H7 (cell line): ENCODE data around the gene REXO1. TPM values are rescaled to one million over a fixed set of nuclear protein-coding genes. Genes with fewer than 3 reads are reported as not detected.

ENCODE experiments used
- DNase-seq: peaks from one replicate; pipeline ENCODE4 v3.0.0; 2012
- H3K27me3 ChIP-seq: 2 replicates; pipeline ENCODE4 v1.6.0; 2011; ENCODE audit warnings: mild to moderate bottlenecking, low read length; ENCODE audit not compliant: control insufficient read depth, insufficient read depth
- H3K36me3 ChIP-seq: replicated peaks from 2 replicates; pipeline ENCODE4 v1.5.1; 2011; ENCODE audit warnings: low read length; ENCODE audit not compliant: control insufficient read depth, insufficient read depth
- H3K4me3 ChIP-seq: 2 replicates; pipeline ENCODE4 v1.5.1; 2011; ENCODE audit warnings: low read depth, mild to moderate bottlenecking, control low read depth, low read length, moderate library complexity; ENCODE audit not compliant: insufficient read depth
- total RNA-seq: library from RNA; depleted of rRNA; stranded (reverse); fragments of >200 nt; shearing (Covaris generic); gene quantifications from 2 replicates; pipeline ENCODE4 v1.2.3, GENCODE V29; 2014

The REXO1 gene
- total RNA-seq, 1 experiment from 2014 or later: 19.8 TPM

GRCh38 chr19:1813192-1814182, 34.8 kb downstream of the REXO1 start:
- no peak for DNase-seq
- H3K36me3 ChIP-seq: peaks cover 5% of the 10 kb centered on the region
- no peaks in the 10 kb centered on the region; the same call in 1 of the 2 replicates for H3K27me3 ChIP-seq
- peak overlapping the region; percentile 54 for H3K4me3 ChIP-seq

- Histone ChIP-seq H3K27me3 (no peaks in the 10 kb centered on the region; the same call in 1 of the 2 replicates), H3K4me3 (peak overlapping the region; percentile 54), H3K36me3 (peaks cover 4% of the 10 kb centered on the region)
- DNase-seq: peak; percentile 99
Observed at GRCh38 chr19:1812426-1813191, 35.7 kb downstream of the REXO1 start.

DNA sequence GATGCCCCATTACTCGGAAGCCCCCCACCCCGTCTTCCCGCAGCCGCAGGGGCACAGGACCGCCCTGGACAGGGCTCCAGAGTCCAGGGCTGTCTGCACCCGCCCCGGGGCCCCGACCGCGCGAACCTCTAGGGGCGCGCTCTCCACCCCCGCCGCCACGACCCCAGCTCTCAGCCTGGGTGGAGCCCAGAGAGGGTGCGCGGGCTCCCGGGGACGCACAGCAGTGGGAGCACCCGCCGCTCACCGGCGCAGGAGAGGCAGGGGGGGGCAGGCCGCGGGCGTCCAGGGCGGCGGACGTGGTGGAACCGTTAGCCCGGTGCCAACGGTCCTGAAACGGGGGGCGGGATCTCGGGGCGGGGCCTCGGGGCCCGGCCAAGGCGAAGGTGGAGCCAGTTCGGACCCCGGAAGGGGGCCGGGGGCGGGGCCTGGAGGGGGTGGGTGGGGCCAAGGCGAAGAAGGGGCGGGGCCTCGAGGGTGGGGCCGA, 36.3 kb downstream of the REXO1 start, which contains the start of gene ATP8B3:
Gene ATP8B3, minus strand, starts transcription at position 335 of the 484 bp plus-strand sequence. CDS start 540 bp downstream, outside the sequence.
- Histone ChIP-seq H3K27me3 (no peaks in the 10 kb centered on the region; the same call in 1 of the 2 replicates), H3K36me3 (peaks cover 2% of the 10 kb centered on the region), H3K4me3 (peak within 1 kb of the TSS; percentile 54)
- peak; percentile 100 for DNase-seq

DNA sequence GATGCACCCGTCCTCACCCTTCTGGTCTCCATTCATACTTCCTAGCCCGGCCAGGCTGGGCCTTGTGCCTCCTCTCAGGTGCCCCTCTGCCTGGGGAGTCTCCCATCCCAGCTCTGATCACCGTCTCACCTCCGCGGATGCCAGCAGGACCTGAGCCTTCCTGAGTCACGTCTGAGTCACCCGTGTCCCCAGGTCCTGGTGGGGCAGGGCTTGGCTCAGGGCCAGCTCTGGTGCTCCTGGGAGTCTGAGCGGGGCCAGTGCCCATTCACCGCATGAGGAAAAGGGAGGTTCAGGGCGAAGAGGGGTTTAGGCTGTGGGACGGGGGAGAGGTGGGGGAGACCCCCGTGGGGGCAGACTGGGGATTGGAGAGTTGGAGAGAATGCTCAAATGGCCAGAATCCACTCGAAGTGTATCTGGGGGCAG, 36.8 kb downstream of the REXO1 start:
- no peaks in the 10 kb centered on the region; the same call in 1 of the 2 replicates for H3K27me3 ChIP-seq
- no peaks in the 10 kb centered on the region for H3K36me3 ChIP-seq
- no peak for DNase-seq
- H3K4me3 ChIP-seq: peak overlapping the region; percentile 49

DNA sequence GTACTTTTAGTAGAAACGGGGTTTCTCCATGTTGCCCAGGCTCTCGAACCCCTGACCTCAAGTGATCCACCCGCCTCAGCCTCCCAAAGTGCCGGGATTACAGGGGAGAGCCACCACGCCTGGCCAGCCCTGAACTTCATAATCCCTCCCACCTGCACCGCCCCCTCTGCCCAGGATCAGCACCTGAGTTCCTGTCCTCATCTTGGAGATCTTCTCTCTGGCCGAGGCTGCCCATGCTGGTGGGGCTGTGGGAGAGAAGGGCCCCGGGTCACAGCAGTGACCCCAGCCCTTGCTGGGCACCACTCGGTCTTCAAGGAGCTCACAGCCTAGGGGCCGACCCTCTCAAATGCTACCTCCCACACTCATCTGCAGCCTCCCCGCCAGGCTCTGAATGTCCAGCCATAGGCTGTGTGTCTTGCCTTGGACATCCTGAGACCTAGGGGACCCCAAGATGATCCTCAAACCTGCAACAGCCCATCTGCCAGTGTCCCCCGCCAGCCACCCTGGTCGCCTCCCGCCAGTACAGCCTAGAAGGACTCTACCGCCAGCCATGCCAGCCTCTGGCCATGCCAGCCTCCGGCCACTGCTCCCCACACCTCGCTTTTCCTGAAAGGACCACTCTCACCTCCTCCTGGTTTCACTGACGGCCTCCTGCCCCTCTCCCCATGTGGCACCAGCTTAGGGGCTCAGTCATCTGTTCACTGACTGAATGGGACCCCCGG, 37.7 kb downstream of the REXO1 start:
- no peak overlapping the region for H3K4me3 ChIP-seq
- no peaks in the 10 kb centered on the region; the same call in 1 of the 2 replicates for H3K27me3 ChIP-seq
- no peaks in the 10 kb centered on the region for H3K36me3 ChIP-seq
- no peak for DNase-seq

GRCh38 chr19:1809678-1810077, 38.6 kb downstream of the REXO1 start:
- DNase-seq: peak; percentile 82

DNA sequence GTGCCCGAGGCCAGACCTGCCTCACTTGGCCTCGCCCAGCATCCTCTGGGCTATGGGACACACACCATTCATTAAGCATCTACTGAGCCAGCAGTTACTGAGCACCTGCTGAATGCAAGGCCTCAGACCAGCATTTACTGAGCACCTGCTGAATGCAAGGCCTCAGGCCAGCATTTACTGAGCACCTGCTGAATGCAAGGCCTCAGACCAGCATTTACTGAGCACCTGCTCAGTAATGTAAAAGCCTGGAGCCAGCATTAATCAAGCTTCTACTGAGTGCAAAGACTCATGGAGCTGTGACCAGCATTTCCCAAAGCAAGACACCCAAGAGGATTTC, 39.9 kb downstream of the REXO1 start:
- no peak for DNase-seq
- no peaks in the 10 kb centered on the region; the same call in 1 of the 2 replicates for H3K27me3 ChIP-seq
- H3K4me3 ChIP-seq: no peak overlapping the region
- no peaks in the 10 kb centered on the region for H3K36me3 ChIP-seq

More at GRCh38 chr19:1809678-1810077, 38.6 kb downstream of the REXO1 start:
- Histone ChIP-seq H3K36me3 (no peaks in the 10 kb centered on the region), H3K4me3 (no peak overlapping the region), H3K27me3 (no peaks in the 10 kb centered on the region; the same call in 1 of the 2 replicates)

- no peaks in the 10 kb centered on the region for H3K36me3 ChIP-seq
- no peaks in the 10 kb centered on the region; the same call in 1 of the 2 replicates for H3K27me3 ChIP-seq
- no peak overlapping the region for H3K4me3 ChIP-seq
- DNase-seq: peak; percentile 73
Observed at GRCh38 chr19:1807695-1808394, 40.4 kb downstream of the REXO1 start.

DNA sequence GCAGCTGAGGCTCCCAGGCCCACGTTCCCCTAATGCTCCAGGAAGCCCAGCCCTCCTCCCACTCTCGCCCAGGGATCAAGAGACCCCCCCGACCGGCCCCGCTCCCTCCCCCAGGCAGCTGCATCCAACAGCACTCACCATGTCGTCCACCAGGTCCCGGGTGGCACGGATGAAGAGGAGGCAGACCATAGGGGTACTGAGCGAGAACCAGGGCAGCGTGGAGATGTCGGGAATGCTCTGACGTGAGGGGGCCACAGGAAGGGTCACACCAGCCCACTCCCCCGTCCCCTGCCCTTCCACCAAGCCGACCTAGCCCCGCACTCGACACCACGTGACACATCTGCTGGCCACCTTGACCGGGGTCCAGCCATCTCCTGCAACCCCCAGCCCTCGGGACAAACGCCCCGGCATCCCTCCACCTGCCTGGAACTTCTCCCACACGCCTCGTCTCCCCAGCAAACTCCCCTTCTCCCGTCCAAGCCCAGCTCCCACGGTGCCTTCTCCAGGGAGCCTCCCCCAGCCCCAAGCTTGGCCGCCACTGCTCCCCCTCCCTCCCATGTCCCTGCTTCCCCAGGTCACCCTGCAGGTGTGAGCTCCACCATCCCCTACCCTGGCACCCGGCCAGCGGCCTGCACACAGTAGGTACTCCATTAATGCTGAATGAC, 41.1 kb downstream of the REXO1 start:
- H3K4me3 ChIP-seq: no peak overlapping the region
- no peaks in the 10 kb centered on the region; the same call in 1 of the 2 replicates for H3K27me3 ChIP-seq
- DNase-seq: no peak
- no peaks in the 10 kb centered on the region for H3K36me3 ChIP-seq

DNA sequence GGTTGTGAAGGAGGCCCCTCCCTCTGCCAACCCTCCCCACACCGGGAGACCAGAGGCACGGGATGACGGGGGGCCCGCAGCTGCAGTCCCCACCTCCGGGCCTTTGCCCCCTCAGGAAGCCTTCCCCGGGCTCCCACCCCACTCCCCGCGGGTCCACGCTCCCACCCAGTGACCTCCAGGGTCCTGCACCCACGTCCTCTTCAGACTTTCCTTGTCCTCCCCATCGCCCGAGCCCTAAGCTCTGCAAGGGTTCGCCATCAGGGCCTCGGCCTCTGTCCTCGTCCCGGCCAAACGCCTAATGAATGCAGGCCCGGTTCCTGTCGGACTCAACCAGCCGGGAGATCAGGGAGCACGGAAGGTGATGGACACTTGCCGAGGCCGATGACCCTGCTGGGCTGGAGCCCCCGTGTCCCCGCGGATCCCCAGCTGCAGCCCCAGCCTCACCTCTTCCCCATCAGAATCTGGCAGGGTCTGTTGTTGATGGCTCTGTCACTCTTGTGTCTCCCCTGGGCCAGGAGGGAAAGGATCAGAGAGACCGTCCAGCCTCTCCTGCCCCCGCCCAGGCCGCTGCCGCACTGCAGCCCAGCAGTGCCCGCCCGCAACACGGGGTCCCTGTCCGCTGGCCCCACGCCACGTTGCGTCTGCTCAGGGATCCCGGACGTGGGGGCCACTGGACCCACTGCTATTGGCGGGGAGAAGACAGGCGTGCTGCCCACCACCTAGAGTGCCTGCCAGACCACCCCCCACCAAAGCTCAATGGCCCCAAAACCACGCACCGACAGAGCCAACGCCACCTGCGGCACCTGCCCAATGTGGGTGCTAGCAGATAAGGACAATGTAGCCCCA, 41.9 kb downstream of the REXO1 start:
- no peak for DNase-seq
- no peak overlapping the region for H3K4me3 ChIP-seq
- H3K27me3 ChIP-seq: no peaks in the 10 kb centered on the region; the same call in 1 of the 2 replicates
- no peaks in the 10 kb centered on the region for H3K36me3 ChIP-seq

GRCh38 chr19:1805401-1806183, 42.7 kb downstream of the REXO1 start:
- no peaks in the 10 kb centered on the region for H3K36me3 ChIP-seq
- no peaks in the 10 kb centered on the region for H3K27me3 ChIP-seq
- no peak overlapping the region for H3K4me3 ChIP-seq
- no peak for DNase-seq

DNA sequence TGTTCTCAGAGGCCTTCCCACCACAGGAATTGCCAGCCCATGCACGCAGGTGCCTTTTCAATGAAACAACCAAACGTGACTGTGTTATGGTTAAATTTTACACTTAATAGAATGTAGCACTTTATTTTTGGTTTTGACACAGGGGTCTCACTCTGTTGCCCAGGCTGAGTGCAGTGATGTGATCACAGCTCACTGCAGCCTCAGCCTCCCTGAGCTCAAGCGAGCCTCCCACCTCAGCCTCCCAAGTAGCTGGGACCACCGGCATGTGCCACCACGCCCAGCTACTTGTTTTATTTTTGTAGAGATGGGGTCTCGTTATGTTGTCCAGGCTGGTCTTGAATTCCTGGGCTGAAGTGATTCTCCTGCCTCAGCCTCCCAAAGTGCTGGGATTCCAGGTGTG, 43.4 kb downstream of the REXO1 start:
- no peak for DNase-seq
- Histone ChIP-seq H3K27me3 (no peaks in the 10 kb centered on the region), H3K4me3 (no peak overlapping the region), H3K36me3 (no peaks in the 10 kb centered on the region)
